Measurements from ENCODE around the gene DCP1B.

The DCP1B gene

GRCh38 chr12:2004113-2004929 lies at the start of gene DCP1B:
Gene DCP1B (minus strand): TSS chr12:2004457. CDS start chr12:2004431, 26 bp downstream.
- DNase-seq (ENCODE audit: low read depth) = peak; percentile 94
- peak within 1 kb of the TSS; percentile 91 for H3K4me3 ChIP-seq (ENCODE audit: low read length)
- peak; percentile 4 for TF ChIP-seq CTCF (conservative IDR thresholded peaks at IDR 0.05; ENCODE audit: low read depth, low read length)

DNA sequence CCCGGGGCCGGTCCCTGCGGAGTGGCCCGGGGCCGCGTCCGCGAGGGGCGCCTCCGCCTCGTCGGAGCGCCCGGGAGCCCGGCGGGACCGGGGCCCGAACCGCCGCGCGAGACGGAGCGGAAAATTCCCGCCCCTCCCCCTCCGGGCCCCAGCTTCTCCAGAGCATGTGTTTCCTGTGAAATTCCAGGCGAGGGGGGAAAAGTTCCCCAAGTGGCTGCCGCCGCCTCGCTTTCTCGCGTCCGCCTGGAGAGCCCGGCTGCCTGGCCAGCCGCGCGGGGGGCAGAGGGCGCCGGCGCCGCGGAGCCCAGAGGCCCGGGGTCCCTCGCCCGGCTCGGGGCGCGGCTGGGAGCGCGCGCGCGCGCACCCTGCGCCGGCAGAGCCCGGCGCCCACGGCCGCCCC lies 49.4 kb upstream of the DCP1B start:
- no peak for TF ChIP-seq CTCF (conservative IDR thresholded peaks at IDR 0.05; ENCODE audit: low read depth, low read length)
- H3K4me3 ChIP-seq (ENCODE audit: low read length) = no peak overlapping the region
- DNase-seq (ENCODE audit: low read depth) = no peak

- DNase-seq (ENCODE audit: low read depth) = peak; percentile 0
- peak within 1 kb of the TSS; percentile 36 for H3K4me3 ChIP-seq (ENCODE audit: low read length)
- no peak for TF ChIP-seq CTCF (conservative IDR thresholded peaks at IDR 0.05; ENCODE audit: low read depth, low read length)
Measured at GRCh38 chr12:2052826-2053678, 48.8 kb upstream of the DCP1B start, which contains the start of gene CACNA1C. Gene CACNA1C (plus strand): TSS chr12:2052987. CDS start chr12:2053563, 576 bp downstream.

DNA sequence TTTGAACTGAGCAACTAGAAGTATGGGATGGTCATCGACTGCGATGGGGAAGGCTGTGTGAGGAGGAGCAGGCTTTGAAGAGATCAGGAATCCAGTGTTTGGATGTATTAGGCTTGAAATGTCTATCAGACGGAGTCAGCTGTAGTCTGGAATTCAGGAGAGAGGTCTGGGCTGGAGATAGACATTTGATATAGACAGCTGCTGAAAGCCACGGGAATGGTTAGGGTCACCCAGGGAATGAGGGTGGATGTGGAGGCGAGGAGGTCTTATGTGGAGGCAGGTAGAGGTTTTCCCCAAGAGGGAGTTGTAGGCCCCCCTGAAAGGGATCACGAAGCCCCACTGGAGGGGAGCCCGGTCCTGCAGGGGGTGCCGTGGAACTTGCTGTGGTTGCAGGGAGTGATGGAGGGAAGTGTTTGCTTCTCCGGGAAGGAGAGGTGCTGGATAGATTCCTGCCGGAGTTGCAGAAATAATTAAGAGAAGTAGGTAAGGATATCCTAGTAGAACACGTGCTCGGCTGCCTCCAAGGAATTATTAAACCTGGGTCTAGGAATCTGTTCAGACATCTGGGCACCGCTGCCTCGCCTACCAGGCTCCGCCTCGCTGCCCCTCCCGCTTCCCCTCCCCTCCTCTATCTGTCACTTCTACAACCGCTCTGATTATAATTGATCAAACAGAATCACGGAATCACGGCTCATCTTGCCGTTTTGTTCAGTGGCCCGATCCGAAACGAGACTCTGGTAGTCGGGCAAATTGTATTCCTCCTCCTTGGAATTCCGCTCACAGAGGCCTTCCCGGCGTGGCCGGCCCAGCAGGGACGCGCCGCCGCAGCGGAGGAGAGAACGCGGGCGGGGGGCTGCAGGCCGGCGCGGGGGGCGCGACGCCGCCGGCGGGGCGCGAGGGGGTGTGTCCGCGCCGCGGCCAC lies 47.7 kb upstream of the DCP1B start:
- TF ChIP-seq CTCF (conservative IDR thresholded peaks at IDR 0.05; ENCODE audit: low read depth, low read length) = no peak
- H3K4me3 ChIP-seq (ENCODE audit: low read length) = peak overlapping the region; percentile 13
- no peak for DNase-seq (ENCODE audit: low read depth)

GRCh38 chr12:2049604-2050540 lies 45.6 kb upstream of the DCP1B start:
- TF ChIP-seq CTCF (conservative IDR thresholded peaks at IDR 0.05; ENCODE audit: low read depth, low read length) = no peak
- H3K4me3 ChIP-seq (ENCODE audit: low read length) = no peak overlapping the region
- DNase-seq (ENCODE audit: low read depth) = no peak

DNA sequence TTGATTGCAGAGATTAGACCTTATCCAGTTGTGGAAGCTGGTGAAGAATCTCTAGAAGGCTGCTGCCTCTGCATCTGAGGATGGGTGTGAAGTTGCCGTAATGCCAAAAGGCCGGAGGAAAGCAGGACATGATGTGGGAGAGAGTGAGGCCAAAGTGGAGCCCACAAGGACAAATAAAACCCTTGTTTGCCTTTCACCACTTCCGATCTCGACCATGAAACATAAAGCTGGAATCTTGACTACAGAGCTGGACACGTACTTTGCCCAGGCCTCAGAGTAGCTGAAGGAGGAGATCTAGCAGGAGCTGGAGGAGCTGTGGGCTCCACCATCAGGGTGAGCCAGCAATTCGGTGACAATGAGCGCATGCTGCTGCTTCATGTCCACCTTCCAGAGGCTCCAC lies 43.5 kb upstream of the DCP1B start:
- TF ChIP-seq CTCF (conservative IDR thresholded peaks at IDR 0.05; ENCODE audit: low read depth, low read length) = no peak

More for the DNA sequence above, 43.5 kb upstream of the DCP1B start:
- DNase-seq (ENCODE audit: low read depth) = no peak
- H3K4me3 ChIP-seq (ENCODE audit: low read length) = no peak overlapping the region

All from retinal pigment epithelial cell (primary cell).